Adrenal gland (tissue), 12 donors: ENCODE data around the gene FRMD8. TPM values are rescaled to one million over a fixed set of nuclear protein-coding genes. Genes with fewer than 3 reads are reported as not detected.

Experiments used
- DNase-seq, 7 donors: peaks; one replicate each; pipeline ENCODE4 v3.0.0-alpha.2; 2019 to 2020
- H3K27ac ChIP-seq, 5 donors: fragments of 200-600 bp; sonication (generic) in 4 of 5; 1 replicate in 3 of 5; 2 replicates in 2 of 5; pipeline versions ENCODE4 v1.5.1 to v1.8.0; 2016 to 2020; ENCODE audit warnings: mild to moderate bottlenecking in 1 of 5
- H3K27me3 ChIP-seq: fragments of 200-600 bp; 2 replicates; pipeline ENCODE4 v1.8.0; 2021
- H3K36me3 ChIP-seq, 2 donors: fragments of 200-600 bp; replicated peaks in 1 of 2; 1 replicate in 1 of 2; 2 replicates in 1 of 2; pipeline versions ENCODE4 v1.5.1 to v1.8.0; 2018 to 2022
- H3K4me1 ChIP-seq, 2 donors: fragments of 200-600 bp; replicated peaks in 1 of 2; 1 replicate in 1 of 2; 2 replicates in 1 of 2; pipeline versions ENCODE4 v1.5.1 to v1.8.0; 2018 to 2021
- H3K4me3 ChIP-seq, 4 donors: fragments of 200-600 bp; sonication (generic) in 3 of 4; one replicate each; pipeline ENCODE4 v1.5.1; 2016 to 2018
- H3K9me3 ChIP-seq, 3 donors: fragments of 200-600 bp; sonication (generic) in 1 of 3; replicated peaks in 1 of 3; 1 replicate in 2 of 3; 2 replicates in 1 of 3; pipeline versions ENCODE4 v1.5.1 to v1.8.0; 2016 to 2021
- CTCF ChIP-seq, 6 experiments: fragments of 450-650 bp in 4 of 6; fragments of 200-600 bp in 2 of 6; sonication (generic) in 1 of 6; IDR thresholded peaks; 1 replicate in 5 of 6; 2 replicates in 1 of 6; pipeline versions ENCODE4 v1.5.1 to v1.8.0; 2016 to 2021; ENCODE audit warnings: antibody characterized with exemption in 6 of 6, mild to moderate bottlenecking in 2 of 6, moderate library complexity in 1 of 6
- POLR2A ChIP-seq, 2 donors: fragments of 450-650 bp; IDR thresholded peaks; one replicate each; pipeline ENCODE4 v1.6.1; 2017; ENCODE audit warnings: antibody characterized with exemption in 2 of 2, mild to moderate bottlenecking in 2 of 2, moderate library complexity in 1 of 2
- WGBS, 4 donors: extraction: QIAGEN DNeasy Blood & Tissue Kit in 2 of 4; methylation state at CpG; one replicate each; pipeline versions ENCODE4 v1.1.5 to v1.1.7; 2013 to 2017; 5-methylcytosine and 5-hydroxymethylcytosine counted together
- intact Hi-C, 2 donors: fragments of 100-400 bp; cut with DNase I; formaldehyde crosslinking; loops; one replicate each; pipeline versions ENCODE4 v1.14.1 to v1.15.0; 2022 to 2023
- polyA plus RNA-seq, 3 donors: library from polyadenylated mRNA; stranded (reverse); fragments of 200-250 nt in 2 of 3; fragments of 350-450 nt in 1 of 3; fragmentation: Illumina TruSeq in 1 of 3; extraction: RNeasy Lipid Tissue Mini Kit (QIAGEN cat#74804) in 1 of 3; gene quantifications; one replicate each; pipeline ENCODE4 v1.2.3, GENCODE V29; 2013 to 2014
- total RNA-seq, 9 donors: library from RNA; depleted of rRNA in 4 of 9; stranded (reverse); fragments of >200 nt in 4 of 9; fragments of 120-200 nt in 1 of 9; fragmentation: NEBNext Ultra II Directional in 1 of 9; extraction: Animal tissue kit (Norgen Biotek cat#: 25700) in 1 of 9; gene quantifications; one replicate each; pipeline versions ENCODE4 v1.1.0 to v1.2.4, GENCODE V29; 2013 to 2023
- donor health status: healthy with polysubstance abuse.
- donor health status: Bipolar disorder and iron deficiency.
- donor health status: DM: yes; HTN: yes; CAD: no.
- donor health status: DM: no; HTN: no; CAD: no.
- donor health status: DM: no; HTN: no; CAD: no.
- donor health status: DM: yes; HTN: yes; CAD: no.

FRMD8 gene
- total and polyA plus RNA-seq, 12 donors = 5.3 to 52.1 (median 33.9) TPM

DNA sequence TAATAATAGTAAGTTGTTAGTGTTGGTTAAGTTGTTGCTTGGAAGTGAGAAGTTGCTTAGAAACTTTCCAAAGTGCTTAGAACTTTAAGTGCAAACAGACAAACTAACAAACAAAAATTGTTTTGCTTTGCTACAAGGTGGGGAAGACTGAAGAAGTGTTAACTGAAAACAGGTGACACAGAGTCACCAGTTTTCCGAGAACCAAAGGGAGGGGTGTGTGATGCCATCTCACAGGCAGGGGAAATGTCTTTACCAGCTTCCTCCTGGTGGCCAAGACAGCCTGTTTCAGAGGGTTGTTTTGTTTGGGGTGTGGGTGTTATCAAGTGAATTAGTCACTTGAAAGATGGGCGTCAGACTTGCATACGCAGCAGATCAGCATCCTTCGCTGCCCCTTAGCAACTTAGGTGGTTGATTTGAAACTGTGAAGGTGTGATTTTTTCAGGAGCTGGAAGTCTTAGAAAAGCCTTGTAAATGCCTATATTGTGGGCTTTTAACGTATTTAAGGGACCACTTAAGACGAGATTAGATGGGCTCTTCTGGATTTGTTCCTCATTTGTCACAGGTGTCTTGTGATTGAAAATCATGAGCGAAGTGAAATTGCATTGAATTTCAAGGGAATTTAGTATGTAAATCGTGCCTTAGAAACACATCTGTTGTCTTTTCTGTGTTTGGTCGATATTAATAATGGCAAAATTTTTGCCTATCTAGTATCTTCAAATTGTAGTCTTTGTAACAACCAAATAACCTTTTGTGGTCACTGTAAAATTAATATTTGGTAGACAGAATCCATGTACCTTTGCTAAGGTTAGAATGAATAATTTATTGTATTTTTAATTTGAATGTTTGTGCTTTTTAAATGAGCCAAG, 38.9 kb downstream of the FRMD8 start:
- WGBS, 4 donors = 1 to 11% (median 4%) methylated on average over 9 of the region's 9 CpGs
- Histone ChIP-seq H3K27ac (peak overlapping the region; percentile 91 to 100 (median 100)), H3K36me3 (peaks cover 0 to 39% of the 10 kb centered on the region in 2 donors), H3K27me3 (no peaks in the 10 kb centered on the region), H3K9me3 (no peaks in the 10 kb centered on the region), H3K4me1 (peaks cover 16 to 51% of the 10 kb centered on the region in 2 donors), H3K4me3 (peak overlapping the region; percentile 64 to 84 (median 82))
- DNase-seq = peak in 6 of 7 donors; percentile 50 to 84 (median 60)
- TF ChIP-seq POLR2A (IDR thresholded peaks at IDR 0.05) (peak in 1 of 2 donors; percentile 54), CTCF (IDR thresholded peaks at IDR 0.05) (peak in 3 of 6 experiments; percentile 26 to 54 (median 50))
- intact Hi-C loops = no loop called here

GRCh38 chr11:65425971-65426838, 39.8 kb downstream of the FRMD8 start:
- peaks cover 11 to 52% of the 10 kb centered on the region in 2 donors for H3K4me1 ChIP-seq
- 5 to 8% (median 6%) methylated on average over 9 of the region's 9 CpGs for WGBS, 4 donors
- intact Hi-C loops = no loop called here

GRCh38 chr11:65426839-65427690, 40.6 kb downstream of the FRMD8 start:
- DNase-seq = peak; percentile 60 to 81 (median 77)
- Histone ChIP-seq H3K27me3 (no peaks in the 10 kb centered on the region), H3K36me3 (peaks cover 0 to 39% of the 10 kb centered on the region in 2 donors), H3K4me3 (peak overlapping the region in 3 of 4 donors; percentile 82 to 84 (median 83)), H3K9me3 (no peaks in the 10 kb centered on the region), H3K27ac (peak overlapping the region; percentile 91 to 100 (median 100)), H3K4me1 (peaks cover 6 to 61% of the 10 kb centered on the region in 2 donors)
- intact Hi-C loops = no loop called here
- 9 to 18% (median 13%) methylated on average over 9 to 10 of the region's 10 CpGs for WGBS, 4 donors
- peak in 1 of 2 donors; percentile 70 for TF ChIP-seq POLR2A (IDR thresholded peaks at IDR 0.05)
- no peak for TF ChIP-seq CTCF (IDR thresholded peaks at IDR 0.05)

More at GRCh38 chr11:65425971-65426838, 39.8 kb downstream of the FRMD8 start:
- peak overlapping the region; percentile 64 to 84 (median 82) for H3K4me3 ChIP-seq
- H3K27me3 ChIP-seq = no peaks in the 10 kb centered on the region
- peak in 4 of 7 donors; percentile 28 to 54 (median 33) for DNase-seq
- TF ChIP-seq CTCF (IDR thresholded peaks at IDR 0.05) = no peak
- H3K9me3 ChIP-seq = no peaks in the 10 kb centered on the region
- H3K27ac ChIP-seq = peak overlapping the region; percentile 91 to 100 (median 100)
- peaks cover 0 to 39% of the 10 kb centered on the region in 2 donors for H3K36me3 ChIP-seq
